Parathyroid adenoma (tissue), 2 donors: ENCODE results near the gene RXFP1.

Experiments
- H2AFZ ChIP-seq: fragments of 300-600 bp; sonication (generic); one replicate; pipeline ENCODE4 v1.7.0; 2017; ENCODE audit warnings: antibody characterized with exemption, mild to moderate bottlenecking
- H3K27ac ChIP-seq: fragments of 300-600 bp; sonication (generic); one replicate; pipeline ENCODE4 v1.7.0; 2017
- H3K27me3 ChIP-seq: fragments of 300-600 bp; sonication (generic); one replicate; pipeline ENCODE4 v1.7.0; 2017; ENCODE audit warnings: low read length; ENCODE audit not compliant: control insufficient read depth, insufficient read depth
- H3K36me3 ChIP-seq: fragments of 300-600 bp; sonication (generic); one replicate; pipeline ENCODE4 v1.7.0; 2017; ENCODE audit warnings: low read length; ENCODE audit not compliant: control insufficient read depth, insufficient read depth
- H3K4me1 ChIP-seq: fragments of 300-600 bp; sonication (generic); one replicate; pipeline ENCODE4 v1.7.0; 2017; ENCODE audit warnings: control low read depth
- H3K4me2 ChIP-seq: fragments of 300-600 bp; sonication (generic); one replicate; pipeline ENCODE4 v1.7.0; 2017; ENCODE audit warnings: low read length
- H3K4me3 ChIP-seq: fragments of 300-600 bp; sonication (generic); one replicate; pipeline ENCODE4 v1.7.0; 2017; ENCODE audit warnings: low read depth, low read length
- H3K79me2 ChIP-seq: fragments of 300-600 bp; sonication (generic); one replicate; pipeline ENCODE4 v1.7.0; 2017; ENCODE audit warnings: control low read depth
- H3K9ac ChIP-seq: fragments of 300-600 bp; sonication (generic); one replicate; pipeline ENCODE4 v1.7.0; 2017; ENCODE audit warnings: mild to moderate bottlenecking
- H3K9me3 ChIP-seq: fragments of 300-600 bp; sonication (generic); one replicate; pipeline ENCODE4 v1.7.0; 2017; ENCODE audit warnings: low read length; ENCODE audit not compliant: control insufficient read depth
- CTCF ChIP-seq: fragments of 300-600 bp; sonication (generic); IDR thresholded peaks from one replicate; pipeline ENCODE4 v1.7.0; 2017; ENCODE audit warnings: antibody characterized with exemption, mild to moderate bottlenecking
- donor health status: primary hyperparathyroidism.

RXFP1 gene

GRCh38 chr4:158538911-158539310, 17.2 kb downstream of the RXFP1 start:
- H3K79me2 ChIP-seq: no peaks in the 10 kb centered on the region
- H3K4me2 ChIP-seq: no peak overlapping the region
- H3K4me3 ChIP-seq: no peak overlapping the region
- no peak overlapping the region for H3K9ac ChIP-seq
- H3K27me3 ChIP-seq: no peaks in the 10 kb centered on the region
- H3K36me3 ChIP-seq: no peaks in the 10 kb centered on the region
- H3K9me3 ChIP-seq: no peaks in the 10 kb centered on the region
- no peaks in the 10 kb centered on the region for H3K4me1 ChIP-seq
- TF ChIP-seq CTCF: no peak
- H2AFZ ChIP-seq: no peak overlapping the region
- H3K27ac ChIP-seq: no peak overlapping the region

DNA sequence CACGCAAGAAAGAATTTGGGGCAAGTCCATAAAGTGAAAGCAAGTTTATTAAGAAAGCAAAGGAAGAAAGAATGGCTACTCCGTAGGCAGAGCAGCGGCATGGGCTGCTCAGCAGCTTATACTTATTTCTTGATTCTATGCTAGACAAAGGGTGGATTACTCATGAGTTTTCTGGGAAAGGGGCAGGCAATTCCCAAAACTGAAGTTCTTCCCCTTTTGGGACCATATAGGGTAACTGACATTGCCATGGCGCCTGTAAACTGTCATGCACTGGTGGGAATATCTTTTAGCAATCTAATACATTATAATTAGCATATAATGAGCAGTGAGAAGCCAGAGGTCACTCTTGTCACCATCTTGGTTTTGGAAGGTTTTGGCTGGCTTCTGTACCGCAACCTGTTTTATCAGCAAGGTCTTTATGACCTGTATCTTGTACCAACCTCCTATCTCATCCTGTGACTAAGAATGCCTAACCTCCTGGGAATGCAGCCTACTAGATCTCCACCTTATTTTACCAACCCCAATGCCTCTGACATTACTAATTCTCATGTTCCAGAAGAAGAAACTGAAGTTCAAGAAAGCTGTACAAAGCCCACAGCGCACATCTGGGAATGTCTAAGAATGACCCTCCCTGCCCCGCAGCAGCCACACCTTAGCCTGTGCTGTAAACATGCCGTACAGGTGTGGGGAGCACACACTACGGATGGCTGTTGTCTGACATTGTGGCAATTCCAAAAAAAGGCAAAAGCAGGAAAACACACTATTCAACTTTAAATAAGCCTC, 18.6 kb downstream of the RXFP1 start:
- no peaks in the 10 kb centered on the region for H3K36me3 ChIP-seq
- H3K27ac ChIP-seq: no peak overlapping the region
- no peak overlapping the region for H3K4me3 ChIP-seq
- no peaks in the 10 kb centered on the region for H3K4me1 ChIP-seq
- no peak overlapping the region for H3K9ac ChIP-seq
- TF ChIP-seq CTCF: no peak
- H3K4me2 ChIP-seq: no peak overlapping the region
- no peaks in the 10 kb centered on the region for H3K79me2 ChIP-seq
- H3K9me3 ChIP-seq: no peaks in the 10 kb centered on the region
- H3K27me3 ChIP-seq: no peaks in the 10 kb centered on the region
- H2AFZ ChIP-seq: no peak overlapping the region

DNA sequence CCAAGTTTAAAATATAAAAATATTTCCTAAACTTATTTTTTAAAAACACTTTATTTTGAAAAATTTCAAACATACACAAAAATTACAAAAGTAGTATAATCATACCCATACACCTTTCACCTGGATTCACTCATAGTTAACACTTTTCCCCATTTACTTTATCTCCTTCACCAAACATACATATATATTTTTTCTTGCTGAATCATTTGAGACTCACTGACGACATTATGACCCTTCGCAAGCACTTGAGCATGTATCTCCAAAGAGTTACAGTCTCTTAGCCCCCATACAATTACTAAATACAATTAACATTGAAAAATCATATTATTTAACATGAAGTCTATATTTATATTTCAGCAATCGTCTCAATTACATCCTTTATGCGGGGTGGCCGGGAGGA, 19.8 kb downstream of the RXFP1 start:
- TF ChIP-seq CTCF: no peak
- Histone ChIP-seq H2AFZ (no peak overlapping the region), H3K4me3 (no peak overlapping the region), H3K4me2 (no peak overlapping the region), H3K79me2 (no peaks in the 10 kb centered on the region), H3K4me1 (no peaks in the 10 kb centered on the region), H3K27me3 (no peaks in the 10 kb centered on the region), H3K27ac (no peak overlapping the region), H3K36me3 (no peaks in the 10 kb centered on the region), H3K9ac (no peak overlapping the region), H3K9me3 (no peaks in the 10 kb centered on the region)

- Histone ChIP-seq H3K9me3 (no peaks in the 10 kb centered on the region), H3K4me1 (no peaks in the 10 kb centered on the region), H2AFZ (no peak overlapping the region), H3K36me3 (no peaks in the 10 kb centered on the region), H3K4me2 (no peak overlapping the region), H3K4me3 (no peak overlapping the region), H3K27me3 (no peaks in the 10 kb centered on the region), H3K27ac (no peak overlapping the region), H3K9ac (no peak overlapping the region), H3K79me2 (no peaks in the 10 kb centered on the region)
- no peak for TF ChIP-seq CTCF
Measured at GRCh38 chr4:158543191-158543590, 21.5 kb downstream of the RXFP1 start.

DNA sequence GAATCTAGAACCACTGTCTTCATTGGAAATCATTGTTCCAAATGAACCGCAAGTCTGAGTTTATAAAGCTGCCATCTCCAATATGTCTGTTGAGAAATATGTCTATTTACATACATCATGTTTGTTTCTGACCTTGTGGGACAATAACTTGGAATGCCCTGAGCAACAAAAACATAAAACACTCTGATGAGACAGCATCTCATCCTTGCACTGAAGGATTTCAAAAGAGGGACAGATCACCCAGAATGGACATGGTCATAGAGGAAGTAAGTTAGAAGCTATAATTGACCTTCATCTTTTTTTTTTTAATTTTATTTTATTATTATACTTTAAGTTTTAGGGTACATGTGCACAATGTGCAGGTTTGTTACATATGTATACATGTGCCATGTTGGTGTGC, 22.5 kb downstream of the RXFP1 start:
- Histone ChIP-seq H3K9ac (no peak overlapping the region), H3K79me2 (no peaks in the 10 kb centered on the region), H3K4me1 (no peaks in the 10 kb centered on the region), H3K4me2 (no peak overlapping the region), H3K27ac (no peak overlapping the region), H3K36me3 (no peaks in the 10 kb centered on the region), H3K4me3 (no peak overlapping the region), H2AFZ (no peak overlapping the region), H3K9me3 (no peaks in the 10 kb centered on the region), H3K27me3 (no peaks in the 10 kb centered on the region)
- no peak for TF ChIP-seq CTCF
